GM21619 (cell line): ENCODE data around the gene BCAS2.

Experiments used
- ATAC-seq: cut with Tn5 transposase; IDR thresholded peaks from one replicate; pipeline ENCODE4 v1.9.1; 2021; ENCODE audit not compliant: unreplicated experiment

The BCAS2 gene

GRCh38 chr1:114559356-114559755 is 22.1 kb downstream of the BCAS2 start:
- no peak for ATAC-seq

DNA sequence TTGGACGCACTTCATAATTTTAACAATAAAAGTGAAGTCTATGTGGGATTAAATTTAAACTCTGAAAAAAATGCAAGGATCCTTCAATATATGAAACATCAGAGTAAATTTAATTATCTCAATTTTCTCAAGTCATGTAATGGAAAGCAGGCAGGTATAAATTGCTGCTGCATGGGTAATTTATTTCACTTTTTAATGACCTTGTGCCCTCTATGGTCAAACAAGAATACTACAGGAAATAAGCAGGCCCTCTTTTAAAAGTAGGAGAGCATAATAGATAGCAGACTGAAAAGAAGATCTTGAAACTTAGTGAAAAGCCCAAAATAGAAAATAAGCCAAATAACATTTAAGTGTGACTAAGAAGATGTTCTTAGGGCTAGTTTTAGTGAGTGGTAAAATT is 22.9 kb downstream of the BCAS2 start:
- ATAC-seq, result no peak

GRCh38 chr1:114554577-114554976 is 26.8 kb downstream of the BCAS2 start:
- no peak for ATAC-seq

GRCh38 chr1:114552106-114552639 is 29.2 kb downstream of the BCAS2 start:
- ATAC-seq, result no peak

DNA sequence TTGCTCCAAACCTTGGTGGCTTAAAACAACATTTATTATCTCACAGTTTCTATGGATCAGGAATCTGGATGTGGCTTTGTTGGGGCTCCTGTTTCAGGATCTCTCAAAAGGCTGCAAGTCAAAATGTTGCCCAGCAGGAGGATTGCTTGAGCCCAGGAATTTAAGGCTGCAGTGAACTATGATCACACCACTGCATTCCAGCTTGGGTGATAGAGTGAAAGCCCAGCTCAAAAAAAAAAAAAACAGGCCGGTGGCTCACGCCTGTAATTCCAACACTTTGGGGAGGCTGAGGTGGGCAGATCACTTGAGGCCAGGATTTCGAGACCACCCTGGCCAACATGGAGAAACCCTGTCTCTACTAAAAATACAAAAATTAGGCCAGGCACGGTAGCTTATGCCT is 30.0 kb downstream of the BCAS2 start:
- ATAC-seq, result no peak

GRCh38 chr1:114550336-114550735 is 31.1 kb downstream of the BCAS2 start:
- ATAC-seq, result no peak

DNA sequence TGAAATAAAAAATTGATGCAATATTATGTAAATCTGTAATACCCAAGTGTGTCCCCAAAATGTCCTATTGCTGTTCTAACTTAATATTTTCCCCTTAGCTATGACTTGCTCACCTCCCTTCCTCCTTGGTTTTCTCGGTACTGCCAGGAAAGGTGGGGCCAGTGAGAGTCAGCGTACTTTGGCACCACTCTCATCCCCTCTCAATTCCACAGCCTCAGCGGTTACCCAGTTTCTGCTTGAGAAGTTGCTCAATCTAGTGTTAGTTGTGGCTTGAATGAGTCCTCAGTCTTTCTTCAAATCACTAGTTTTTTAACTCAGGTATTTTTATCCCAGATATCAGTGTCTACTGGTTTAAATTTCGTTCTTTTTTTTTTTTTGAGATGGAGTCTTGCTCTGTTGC is 32.3 kb downstream of the BCAS2 start:
- no peak for ATAC-seq

DNA sequence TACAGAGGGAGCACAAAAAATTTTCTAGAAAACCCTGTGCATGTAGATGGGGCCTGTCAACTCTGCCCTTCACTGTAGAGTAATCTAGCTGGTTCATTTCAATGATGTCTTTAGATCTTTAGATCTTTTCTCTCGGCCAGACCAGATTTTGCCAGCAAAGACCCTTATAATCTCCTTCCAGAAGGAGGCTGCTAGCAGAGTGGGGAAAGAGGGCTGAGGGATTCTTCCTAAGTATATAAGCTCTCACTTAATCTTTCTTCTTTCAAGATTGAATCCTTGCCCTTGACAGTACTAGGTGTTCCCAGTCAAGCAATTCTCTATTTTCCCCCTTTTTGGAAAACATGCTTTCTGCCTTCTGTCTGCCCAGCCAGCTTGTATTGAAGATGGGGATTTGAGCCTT is 34.3 kb downstream of the BCAS2 start:
- no peak for ATAC-seq

GRCh38 chr1:114545796-114546195 is 35.6 kb downstream of the BCAS2 start:
- ATAC-seq, result no peak

GRCh38 chr1:114545315-114545714 is 36.1 kb downstream of the BCAS2 start:
- no peak for ATAC-seq

- no peak for ATAC-seq
These were observed 40.6 kb downstream of the BCAS2 start for GRCh38 chr1:114540821-114541220.

DNA sequence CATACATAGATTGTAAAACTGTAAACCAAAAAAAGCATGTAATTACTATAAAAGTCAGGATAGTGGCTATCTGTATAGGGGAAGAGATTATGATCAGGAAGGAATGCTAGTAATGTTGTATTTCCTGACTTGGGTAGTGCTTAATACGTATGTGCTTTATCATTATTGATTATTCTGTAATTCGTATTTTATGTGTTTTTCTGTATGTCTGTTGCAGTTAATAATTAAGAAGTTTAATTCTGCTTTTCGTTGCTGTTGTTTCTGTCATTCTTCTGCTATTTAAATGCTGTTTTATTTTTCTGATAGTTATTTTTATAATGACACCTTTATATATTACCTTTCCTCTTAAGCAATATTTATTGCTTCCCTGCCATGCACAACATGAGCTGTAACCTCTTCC is 41.1 kb downstream of the BCAS2 start:
- ATAC-seq, result no peak

DNA sequence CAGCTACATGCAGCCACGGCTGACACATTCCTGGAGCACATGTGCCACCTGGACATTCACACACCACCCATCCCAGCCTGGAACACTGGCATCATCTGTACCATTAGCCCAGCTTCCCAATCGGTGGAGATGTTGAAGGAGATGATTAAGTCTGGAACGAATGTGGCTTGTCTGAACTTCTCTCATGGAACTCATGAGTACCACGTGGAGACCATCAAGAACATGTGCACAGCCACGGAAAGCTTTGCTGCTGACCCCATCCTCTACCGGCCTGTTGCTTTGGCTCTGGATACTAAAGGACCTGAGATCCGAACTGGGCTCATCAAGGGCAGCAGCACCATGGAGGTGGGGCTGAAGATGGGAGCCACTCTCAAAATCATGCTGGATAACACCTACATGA is 45.4 kb downstream of the BCAS2 start:
- ATAC-seq, result no peak

- no peak for ATAC-seq
These were observed 46.0 kb downstream of the BCAS2 start for GRCh38 chr1:114535401-114535800.

GRCh38 chr1:114531094-114531493 is 50.3 kb downstream of the BCAS2 start:
- ATAC-seq, result no peak

DNA sequence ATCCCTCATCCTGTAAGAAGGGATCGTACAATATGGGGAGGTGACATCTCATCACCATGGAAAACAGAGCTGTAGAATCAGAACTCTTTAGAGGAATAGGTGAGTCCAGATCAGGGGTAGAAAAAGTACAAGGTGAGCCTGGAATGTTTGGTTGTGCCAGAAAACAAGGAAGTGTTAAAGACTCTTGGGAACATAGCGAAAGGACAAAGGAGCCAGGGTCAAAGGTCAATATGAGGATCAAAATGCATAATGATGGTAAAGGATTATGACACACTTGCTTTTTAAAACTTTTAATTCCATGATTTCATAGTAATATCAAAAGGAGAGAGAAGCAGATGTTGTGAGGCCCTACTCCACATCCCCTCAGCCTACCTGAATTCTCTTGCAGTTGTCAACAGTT is 51.2 kb downstream of the BCAS2 start:
- no peak for ATAC-seq

DNA sequence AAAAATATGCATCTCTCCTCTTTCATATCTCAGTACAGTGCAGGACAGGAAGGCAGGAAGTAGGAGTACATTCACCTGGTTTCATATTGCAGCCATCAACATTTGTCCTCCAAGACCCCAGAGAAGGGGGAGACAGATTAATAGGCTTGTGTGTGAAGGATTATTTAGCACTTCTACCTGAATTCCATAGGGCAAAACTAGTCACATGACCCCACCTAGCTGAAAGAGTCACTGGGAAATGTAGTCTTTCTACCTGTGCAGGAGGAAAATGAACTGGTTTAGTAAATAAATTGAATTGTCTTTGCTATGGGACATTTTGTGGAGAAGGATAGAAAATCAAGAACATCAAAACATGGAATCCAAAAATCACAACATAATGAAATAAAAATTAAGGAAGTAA is 56.5 kb downstream of the BCAS2 start:
- no peak for ATAC-seq

- no peak for ATAC-seq
These were observed 59.2 kb downstream of the BCAS2 start for GRCh38 chr1:114522264-114522575.

GRCh38 chr1:114521396-114522263 is 59.8 kb downstream of the BCAS2 start:
- ATAC-seq, result no peak
